ENCODE data around the gene PRKCE.

GRCh38 chr2:45625824-45626223 lies 25.7 kb upstream of the PRKCE start:
- TF ChIP-seq, protein P1, sequence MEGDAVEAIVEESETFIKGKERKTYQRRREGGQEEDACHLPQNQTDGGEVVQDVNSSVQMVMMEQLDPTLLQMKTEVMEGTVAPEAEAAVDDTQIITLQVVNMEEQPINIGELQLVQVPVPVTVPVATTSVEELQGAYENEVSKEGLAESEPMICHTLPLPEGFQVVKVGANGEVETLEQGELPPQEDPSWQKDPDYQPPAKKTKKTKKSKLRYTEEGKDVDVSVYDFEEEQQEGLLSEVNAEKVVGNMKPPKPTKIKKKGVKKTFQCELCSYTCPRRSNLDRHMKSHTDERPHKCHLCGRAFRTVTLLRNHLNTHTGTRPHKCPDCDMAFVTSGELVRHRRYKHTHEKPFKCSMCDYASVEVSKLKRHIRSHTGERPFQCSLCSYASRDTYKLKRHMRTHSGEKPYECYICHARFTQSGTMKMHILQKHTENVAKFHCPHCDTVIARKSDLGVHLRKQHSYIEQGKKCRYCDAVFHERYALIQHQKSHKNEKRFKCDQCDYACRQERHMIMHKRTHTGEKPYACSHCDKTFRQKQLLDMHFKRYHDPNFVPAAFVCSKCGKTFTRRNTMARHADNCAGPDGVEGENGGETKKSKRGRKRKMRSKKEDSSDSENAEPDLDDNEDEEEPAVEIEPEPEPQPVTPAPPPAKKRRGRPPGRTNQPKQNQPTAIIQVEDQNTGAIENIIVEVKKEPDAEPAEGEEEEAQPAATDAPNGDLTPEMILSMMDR (conservative IDR thresholded peaks at IDR 0.05 in 1 of 2, IDR thresholded peaks at IDR 0.05 in 1 of 2; ENCODE audit: low read depth in 1 of 2, low read length in 2 of 2) = no peak
- TF ChIP-seq EZH2 (IDR thresholded peaks at IDR 0.05; ENCODE audit: low read length, missing control alignments) = no peak

Data from fibroblast of lung (primary cell).